ENCODE data around the gene FOXP3. TPM values are rescaled to one million over a fixed set of nuclear protein-coding genes. Genes with fewer than 3 reads are reported as not detected.

Gene FOXP3
- total and polyA plus RNA-seq, 2 of the 8 experiments (the other 6 are each of a cell fraction or from before 2014, with no cell fraction given), result 0.37 to 0.54 TPM

GRCh38 chrX:49232525-49232924 lies 32.0 kb downstream of the FOXP3 start:
- no peaks in the 10 kb centered on the region for H3K9me3 ChIP-seq (ENCODE audit: insufficient read depth in 2 of 2, low read depth in 1 of 2, low read length in 1 of 2)
- H3K4me3 ChIP-seq (ENCODE audit: extremely low read depth in 1 of 4, insufficient read depth in 2 of 4, low read depth in 3 of 4, low read length in 4 of 4), result no peak overlapping the region
- H3K27ac ChIP-seq (ENCODE audit: low read depth, low read length), result no peak overlapping the region
- ChIA-PET POLR2A (ENCODE audit: partially characterized antibody) (interaction anchor here (0.6 kb wide), 1 partner anchor 879 kb away, joined by 3 read pairs; no protein-coding TSS in a partner anchor), CTCF (ENCODE audit: partially characterized antibody) (interaction anchor here (0.6 kb wide), 1 partner anchor 126 kb away, joined by 3 read pairs; no protein-coding TSS in a partner anchor)
- no peak overlapping the region for H2AFZ ChIP-seq (ENCODE audit: low read length)
- 93% methylated on average over 2 of the region's 2 CpGs; no CpG with 5 or more reads in 1 of the 2 experiments for WGBS, 2 experiments (ENCODE audit: extremely low coverage in 1 of 2, insufficient coverage in 1 of 2, insufficient read length in 1 of 2, insufficient replicate concordance in 2 of 2, low coverage in 1 of 2, low lambda C conversion rate in 2 of 2, missing lambda C conversion rate in 1 of 2)
- DNase-seq (ENCODE audit: low read depth in 1 of 2, low spot score in 2 of 2) (no peak), FAIRE-seq (no peak)
- H3K79me1 ChIP-seq (ENCODE audit: low read depth, low read length), result no peaks in the 10 kb centered on the region
- no peak overlapping the region for H2BK120ac ChIP-seq (replicated peaks; ENCODE audit: low read depth, low read length)
- H3K36me3 ChIP-seq (ENCODE audit: control insufficient read depth in 2 of 4, insufficient read depth in 4 of 4, low read length in 3 of 4), result no peaks in the 10 kb centered on the region
- H4K20me1 ChIP-seq (replicated peaks in 1 of 2; ENCODE audit: control insufficient read depth in 1 of 2, insufficient read depth in 2 of 2, low read length in 2 of 2), result no peaks in the 10 kb centered on the region
- peaks cover 9% of the 10 kb centered on the region; the same call in 1 of the 2 replicates for H3K23me2 ChIP-seq (ENCODE audit: low read depth, low read length)
- no peak overlapping the region for H2BK15ac ChIP-seq (ENCODE audit: low read length)
- H2BK12ac ChIP-seq (ENCODE audit: low read depth, low read length), result no peak overlapping the region
- H2BK20ac ChIP-seq (ENCODE audit: low read length), result no peak overlapping the region
- no peak overlapping the region for H3K23ac ChIP-seq (ENCODE audit: insufficient read length)
- peaks cover 0 to 7% (median 3%) of the 10 kb centered on the region in 4 experiments; a peak in 2 of 7 replicates for H3K4me1 ChIP-seq (replicated peaks in 1 of 4; ENCODE audit: control insufficient read depth in 3 of 4, insufficient read depth in 4 of 4, low read length in 3 of 4)
- no peak overlapping the region for H2BK5ac ChIP-seq (ENCODE audit: low read depth, low read length)
- no peak overlapping the region for H3K56ac ChIP-seq (replicated peaks; ENCODE audit: insufficient read length, low read depth, low read length)
- H3K4ac ChIP-seq (replicated peaks; ENCODE audit: insufficient read length, low read depth, low read length), result no peak overlapping the region
- no peak overlapping the region for H3K18ac ChIP-seq (ENCODE audit: extremely low read depth, low read length)
- H3K4me2 ChIP-seq (ENCODE audit: insufficient read depth in 1 of 2, low read depth in 2 of 2, low read length in 2 of 2), result no peak overlapping the region
- H4K5ac ChIP-seq (ENCODE audit: insufficient read length, low read depth, low read length), result no peak overlapping the region
- no peak overlapping the region for H4K8ac ChIP-seq (ENCODE audit: extremely low read depth, insufficient read depth, low read length)
- no peak overlapping the region for H4K91ac ChIP-seq (replicated peaks; ENCODE audit: insufficient read length, low read length)
- H2AK5ac ChIP-seq (ENCODE audit: low read depth, low read length), result no peak overlapping the region
- no peaks in the 10 kb centered on the region for H3K79me2 ChIP-seq (ENCODE audit: control insufficient read depth in 1 of 2, insufficient read depth in 2 of 2, low read length in 2 of 2)
- no peak overlapping the region for H3K14ac ChIP-seq (ENCODE audit: insufficient read length)
- H3K9ac ChIP-seq (replicated peaks in 1 of 4; ENCODE audit: extremely low read depth in 1 of 4, low read depth in 3 of 4, low read length in 3 of 4), result no peak overlapping the region
- H3K27me3 ChIP-seq (replicated peaks in 1 of 4; ENCODE audit: control insufficient read depth in 3 of 4, extremely low read depth in 1 of 4, insufficient read depth in 3 of 4, low read length in 3 of 4), result no peaks in the 10 kb centered on the region
- no peak for TF ChIP-seq FOSL1 (IDR thresholded peaks at IDR 0.05; ENCODE audit: insufficient read depth, low read depth, low read length)
- TF ChIP-seq SUZ12 (IDR thresholded peaks at IDR 0.05; ENCODE audit: low read length), result no peak
- no peak for TF ChIP-seq TBP (IDR thresholded peaks at IDR 0.05; ENCODE audit: low read depth, low read length)
- no peak for TF ChIP-seq RXRA (IDR thresholded peaks at IDR 0.05; ENCODE audit: insufficient read depth, low read depth, low read length)
- TF ChIP-seq RFX5 (IDR thresholded peaks at IDR 0.05; ENCODE audit: borderline replicate concordance, low read depth, low read length), result no peak
- no peak for TF ChIP-seq CREB1 (IDR thresholded peaks at IDR 0.05)
- TF ChIP-seq RBBP5 (IDR thresholded peaks at IDR 0.05; ENCODE audit: borderline replicate concordance, low read depth, low read length), result no peak
- TF ChIP-seq GTF2F1 (IDR thresholded peaks at IDR 0.05; ENCODE audit: borderline replicate concordance, low read depth, low read length), result no peak
- no peak for TF ChIP-seq RNF2 (IDR thresholded peaks at IDR 0.05; ENCODE audit: borderline replicate concordance, low read depth, low read length, missing control alignments, poor library complexity, severe bottlenecking)
- no peak for TF ChIP-seq CTCF (IDR thresholded peaks at IDR 0.05; ENCODE audit: control extremely low read depth in 1 of 3, insufficient read depth in 1 of 3, low read depth in 1 of 3, low read length in 3 of 3)

All from H1 (cell line).